PFSK-1 (cell line): ENCODE data around the gene NMRK1.

Experiments
- FOXP2 ChIP-seq: optimal IDR thresholded peaks from 2 replicates; pipeline ENCODE3; 2011; ENCODE audit warnings: borderline replicate concordance, control low read depth, inconsistent platforms; ENCODE audit not compliant: insufficient read depth; ENCODE audit errors: extremely low read length, extremely low read depth
- POLR2AphosphoS5 ChIP-seq: IDR thresholded peaks from 2 replicates; pipeline ENCODE4 v1.6.1; 2012; ENCODE audit warnings: low read depth, mild to moderate bottlenecking, control low read depth, low read length, moderate library complexity
- REST ChIP-seq, 2 experiments: IDR thresholded peaks; 2 replicates each; pipeline versions ENCODE4 v1.6.1 to v1.8.0; 2011 to 2012; ENCODE audit warnings: low read depth in 2 of 2, low read length in 2 of 2, control low read depth in 1 of 2, inconsistent platforms in 1 of 2, mild to moderate bottlenecking in 1 of 2, moderate library complexity in 1 of 2; ENCODE audit not compliant: insufficient read depth in 1 of 2
- SIN3A ChIP-seq: IDR thresholded peaks from 2 replicates; pipeline ENCODE4 v1.6.1; 2012; ENCODE audit warnings: mild to moderate bottlenecking, low read length, moderate library complexity, borderline replicate concordance; ENCODE audit not compliant: insufficient read depth
- TAF1 ChIP-seq: IDR thresholded peaks from 2 replicates; pipeline ENCODE4 v1.6.1; 2012; ENCODE audit warnings: low read length, control low read depth, borderline replicate concordance; ENCODE audit not compliant: insufficient read depth

Gene NMRK1

GRCh38 chr9:75053869-75054268 lies 34.1 kb downstream of the NMRK1 start:
- TF ChIP-seq POLR2AphosphoS5 (no peak), REST (IDR thresholded peaks at IDR 0.05; ENCODE audit: insufficient read depth in 1 of 2, low read depth in 2 of 2, low read length in 2 of 2) (no peak), TAF1 (no peak), FOXP2 (no peak), SIN3A (no peak)

- TF ChIP-seq POLR2AphosphoS5 = no peak
- no peak for TF ChIP-seq TAF1
- no peak for TF ChIP-seq FOXP2
These were observed 36.7 kb downstream of the NMRK1 start for GRCh38 chr9:75051285-75051684.

- TF ChIP-seq REST (IDR thresholded peaks at IDR 0.05; ENCODE audit: insufficient read depth in 1 of 2, low read depth in 2 of 2, low read length in 2 of 2) (no peak), POLR2AphosphoS5 (no peak), SIN3A (no peak), TAF1 (no peak), FOXP2 (no peak)
These were observed 40.4 kb downstream of the NMRK1 start for GRCh38 chr9:75047506-75047905.

GRCh38 chr9:75046725-75047345 lies 41.1 kb downstream of the NMRK1 start:
- TF ChIP-seq REST (IDR thresholded peaks at IDR 0.05; ENCODE audit: insufficient read depth in 1 of 2, low read depth in 2 of 2, low read length in 2 of 2) (no peak), FOXP2 (no peak), POLR2AphosphoS5 (no peak), SIN3A (no peak), TAF1 (no peak)

- TF ChIP-seq FOXP2 (no peak), TAF1 (no peak), SIN3A (no peak)
These were observed 46.9 kb downstream of the NMRK1 start for GRCh38 chr9:75041041-75041440.

GRCh38 chr9:75039801-75040200 lies 48.2 kb downstream of the NMRK1 start:
- TF ChIP-seq FOXP2 = no peak
- TF ChIP-seq SIN3A = no peak
- no peak for TF ChIP-seq TAF1
- TF ChIP-seq REST (IDR thresholded peaks at IDR 0.05; ENCODE audit: insufficient read depth in 1 of 2, low read depth in 2 of 2, low read length in 2 of 2) = no peak
- TF ChIP-seq POLR2AphosphoS5 = no peak
